HL-60 (cell line): ENCODE results near the gene TAT.
"Not testable (repeated sequence)": the region's sequence is repeated elsewhere in the genome, so short reads cannot be mapped to it uniquely, and the experiment has no call there.

ENCODE experiments used
- DNase-seq, 2 experiments: peaks; one replicate each; pipeline ENCODE4 v3.0.0-alpha.2; 2010 to 2020; ENCODE audit warnings: low read depth in 1 of 2, low spot score in 1 of 2
- H3K27ac ChIP-seq: fragments of 250-450 bp; sonication (Bioruptor Pico); replicated peaks from 2 replicates; pipeline ENCODE4 v1.5.1; 2020; ENCODE audit warnings: mild to moderate bottlenecking, moderate library complexity
- H3K27me3 ChIP-seq: fragments of 250-450 bp; sonication (Bioruptor Pico); 2 replicates; pipeline ENCODE4 v1.5.1; 2021; ENCODE audit warnings: mild to moderate bottlenecking, moderate library complexity; ENCODE audit not compliant: insufficient read depth, poor library complexity, severe bottlenecking
- H3K4me3 ChIP-seq: replicated peaks from 2 replicates; pipeline ENCODE4 v1.5.1; 2011; ENCODE audit warnings: mild to moderate bottlenecking, control low read depth, low read length; ENCODE audit not compliant: insufficient read depth
- GABPA ChIP-seq: IDR thresholded peaks from 2 replicates; pipeline ENCODE4 v1.6.1; 2012; ENCODE audit warnings: low read depth
- POLR2AphosphoS5 ChIP-seq: IDR thresholded peaks from 2 replicates; pipeline ENCODE4 v1.6.1; 2012; ENCODE audit warnings: low read depth
- REST ChIP-seq: IDR thresholded peaks from 2 replicates; pipeline ENCODE4 v1.6.1; 2012; ENCODE audit warnings: low read depth; ENCODE audit not compliant: insufficient replicate concordance
- SPI1 ChIP-seq: IDR thresholded peaks from 2 replicates; pipeline ENCODE4 v1.6.1; 2012; ENCODE audit warnings: low read depth, mild to moderate bottlenecking, borderline replicate concordance
- TF ChIP-seq, protein P1 (sequence below): IDR thresholded peaks from one replicate; pipeline ENCODE4 v1.5.1; 2011; ENCODE audit warnings: low read length, control low read depth, inconsistent platforms; ENCODE audit not compliant: insufficient read depth

TAT gene

DNA sequence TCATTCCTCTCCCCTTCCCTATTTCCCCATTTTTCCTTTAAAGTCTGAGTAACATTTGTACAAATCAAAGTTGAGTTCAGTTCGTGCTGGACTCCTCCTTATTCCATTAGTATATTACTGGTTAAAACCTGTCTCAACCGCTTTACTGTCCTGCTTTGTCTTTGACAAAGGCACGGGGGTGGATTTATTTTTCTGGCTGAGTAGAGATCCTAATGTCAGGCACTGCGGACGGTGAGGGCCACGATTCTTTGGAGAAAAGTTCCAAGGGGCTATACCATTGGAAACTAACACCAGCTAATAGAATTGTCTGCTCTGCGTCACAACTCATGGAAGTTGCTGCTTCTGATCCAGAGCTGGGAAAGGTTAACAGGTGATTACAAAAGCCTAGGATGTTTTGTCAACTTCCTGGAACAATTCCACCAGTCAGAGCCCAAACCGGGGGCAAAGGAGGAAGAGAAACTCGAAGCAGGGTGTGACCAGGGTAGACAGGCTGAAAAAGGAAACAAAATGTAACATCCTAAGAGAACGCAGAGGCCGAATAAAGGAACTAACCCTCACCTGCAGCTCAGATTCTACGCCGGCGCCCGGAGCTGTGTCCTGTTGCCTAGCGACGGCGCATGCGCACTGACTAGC is 12.4 kb downstream of the TAT start:
- Histone ChIP-seq H3K27ac (no peak overlapping the region), H3K4me3 (peak overlapping the region; percentile 44), H3K27me3 (no peaks in the 10 kb centered on the region)
- TF ChIP-seq, protein P1, sequence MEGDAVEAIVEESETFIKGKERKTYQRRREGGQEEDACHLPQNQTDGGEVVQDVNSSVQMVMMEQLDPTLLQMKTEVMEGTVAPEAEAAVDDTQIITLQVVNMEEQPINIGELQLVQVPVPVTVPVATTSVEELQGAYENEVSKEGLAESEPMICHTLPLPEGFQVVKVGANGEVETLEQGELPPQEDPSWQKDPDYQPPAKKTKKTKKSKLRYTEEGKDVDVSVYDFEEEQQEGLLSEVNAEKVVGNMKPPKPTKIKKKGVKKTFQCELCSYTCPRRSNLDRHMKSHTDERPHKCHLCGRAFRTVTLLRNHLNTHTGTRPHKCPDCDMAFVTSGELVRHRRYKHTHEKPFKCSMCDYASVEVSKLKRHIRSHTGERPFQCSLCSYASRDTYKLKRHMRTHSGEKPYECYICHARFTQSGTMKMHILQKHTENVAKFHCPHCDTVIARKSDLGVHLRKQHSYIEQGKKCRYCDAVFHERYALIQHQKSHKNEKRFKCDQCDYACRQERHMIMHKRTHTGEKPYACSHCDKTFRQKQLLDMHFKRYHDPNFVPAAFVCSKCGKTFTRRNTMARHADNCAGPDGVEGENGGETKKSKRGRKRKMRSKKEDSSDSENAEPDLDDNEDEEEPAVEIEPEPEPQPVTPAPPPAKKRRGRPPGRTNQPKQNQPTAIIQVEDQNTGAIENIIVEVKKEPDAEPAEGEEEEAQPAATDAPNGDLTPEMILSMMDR = no peak
- TF ChIP-seq POLR2AphosphoS5 = no peak
- TF ChIP-seq SPI1 = no peak
- TF ChIP-seq GABPA = no peak
- TF ChIP-seq REST = no peak
- peak; percentile 38 to 77 for DNase-seq

DNA sequence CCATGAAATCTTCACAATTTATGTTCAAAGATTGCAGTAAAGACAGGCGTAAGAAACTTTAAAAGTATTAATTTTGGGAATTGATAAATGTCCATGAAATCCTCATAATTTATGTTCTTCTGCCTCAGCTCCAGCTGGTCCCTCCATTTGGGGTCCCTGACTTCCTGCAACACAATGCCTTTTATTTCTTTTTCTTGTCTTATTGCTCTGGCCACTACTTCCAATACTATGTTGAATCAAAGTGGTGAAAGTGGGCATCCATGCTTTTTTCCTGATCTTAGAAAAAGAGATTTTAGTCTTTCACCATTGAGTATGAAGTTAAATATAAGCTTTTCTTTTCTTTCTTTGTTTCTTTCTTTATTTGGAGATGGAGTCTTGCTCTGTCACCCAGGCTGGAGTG is 14.3 kb downstream of the TAT start:
- Histone ChIP-seq H3K27ac (no peak overlapping the region), H3K4me3 (no peak overlapping the region), H3K27me3 (no peaks in the 10 kb centered on the region)
- no peak for DNase-seq
- TF ChIP-seq, protein P1 = no peak
- TF ChIP-seq SPI1 (no peak), REST (no peak), GABPA (no peak), POLR2AphosphoS5 (no peak)

DNA sequence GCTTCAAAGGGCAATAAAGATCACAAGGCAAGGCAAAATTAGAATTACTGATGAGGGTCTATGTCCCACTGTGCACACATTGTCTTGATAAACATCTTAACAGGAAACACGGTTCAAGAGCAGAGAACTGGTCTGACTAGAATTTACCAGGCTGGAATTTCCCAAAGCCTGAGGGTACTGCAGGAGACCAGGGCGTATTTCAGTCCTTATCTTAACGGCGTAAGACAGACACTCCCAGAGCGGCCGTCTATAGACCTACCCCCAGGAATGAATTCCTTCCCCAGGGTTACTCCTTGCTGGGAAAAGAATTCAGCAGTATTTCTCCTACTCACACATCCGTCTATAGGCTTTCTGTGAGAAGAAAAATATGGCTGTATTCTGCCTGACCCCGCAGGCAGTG is 15.0 kb downstream of the TAT start:
- H3K27me3 ChIP-seq, H3K27ac ChIP-seq, DNase-seq, H3K4me3 ChIP-seq: not testable (repeated sequence)

DNA sequence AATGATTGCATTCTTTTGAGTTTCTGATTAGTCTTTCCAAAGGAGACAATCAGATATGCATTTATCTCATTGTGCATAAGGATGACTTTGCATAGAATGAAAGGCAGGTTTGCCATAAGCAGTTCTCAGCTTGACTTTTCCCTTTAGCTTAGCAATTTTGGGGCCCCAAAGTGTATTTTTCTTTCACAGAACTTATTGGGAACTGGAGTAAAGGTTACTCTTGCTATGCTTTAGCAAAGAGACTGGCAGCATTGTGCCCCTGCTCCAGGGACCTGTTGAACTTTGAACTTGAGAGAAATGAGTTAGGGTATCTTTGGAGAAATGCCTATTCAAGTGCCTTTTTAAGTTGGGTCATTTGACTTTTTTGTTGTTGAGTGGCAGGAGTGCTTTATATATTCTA is 17.0 kb downstream of the TAT start:
- TF ChIP-seq REST (no peak), POLR2AphosphoS5 (no peak), GABPA (no peak)
- H3K27me3 ChIP-seq = no peaks in the 10 kb centered on the region
- H3K4me3 ChIP-seq = no peak overlapping the region
- no peak overlapping the region for H3K27ac ChIP-seq
- no peak for DNase-seq
